NCI-H526 (cell line): ENCODE results near the gene CHCHD6.

Experiments
- DNase-seq, 2 experiments: peaks; one replicate each; lab custom pipeline; 2025; lab: John Stamatoyannopoulos, UW

Gene CHCHD6

DNA sequence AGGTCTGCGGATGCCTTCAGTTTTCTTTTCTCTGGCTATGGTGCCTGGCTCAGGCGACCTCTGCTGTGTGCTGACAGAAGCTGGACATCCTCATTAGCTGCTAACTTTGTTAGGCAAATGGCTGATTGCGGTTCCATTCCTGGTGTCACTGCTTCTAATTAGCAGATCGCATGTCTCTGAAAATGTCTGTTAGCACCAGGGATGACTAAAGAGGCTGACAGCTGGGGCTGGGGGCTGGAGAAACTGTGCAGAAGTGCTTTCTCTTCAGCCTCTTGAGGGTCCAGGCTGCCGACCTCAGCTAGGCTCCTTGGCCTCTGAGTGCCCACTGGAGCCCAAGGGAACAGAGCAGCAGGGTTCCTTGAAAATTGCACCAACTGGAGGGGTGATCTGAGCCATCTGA, 39.3 kb downstream of the CHCHD6 start:
- peak in 1 of 2 experiments; percentile 45 for DNase-seq

DNA sequence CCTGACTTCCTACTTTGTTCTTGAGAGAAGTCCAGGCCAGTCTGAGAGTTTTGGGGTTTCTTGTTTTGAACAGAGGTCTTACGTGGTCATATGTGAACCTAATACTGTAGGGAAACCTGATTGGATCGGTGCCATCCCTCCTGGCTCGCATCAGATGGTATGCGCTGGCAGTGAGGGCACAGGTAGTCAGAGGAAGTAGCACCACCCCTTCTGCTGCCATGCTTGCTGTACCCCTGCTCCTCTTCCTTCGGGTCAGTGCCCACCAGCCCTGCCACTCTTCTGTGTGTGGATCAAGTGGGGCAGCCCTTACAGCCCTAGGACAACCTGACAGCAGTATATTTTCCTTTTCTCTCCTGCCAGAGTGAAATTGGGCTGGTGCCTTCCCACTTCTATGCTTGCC, 39.7 kb downstream of the CHCHD6 start:
- no peak for DNase-seq

DNA sequence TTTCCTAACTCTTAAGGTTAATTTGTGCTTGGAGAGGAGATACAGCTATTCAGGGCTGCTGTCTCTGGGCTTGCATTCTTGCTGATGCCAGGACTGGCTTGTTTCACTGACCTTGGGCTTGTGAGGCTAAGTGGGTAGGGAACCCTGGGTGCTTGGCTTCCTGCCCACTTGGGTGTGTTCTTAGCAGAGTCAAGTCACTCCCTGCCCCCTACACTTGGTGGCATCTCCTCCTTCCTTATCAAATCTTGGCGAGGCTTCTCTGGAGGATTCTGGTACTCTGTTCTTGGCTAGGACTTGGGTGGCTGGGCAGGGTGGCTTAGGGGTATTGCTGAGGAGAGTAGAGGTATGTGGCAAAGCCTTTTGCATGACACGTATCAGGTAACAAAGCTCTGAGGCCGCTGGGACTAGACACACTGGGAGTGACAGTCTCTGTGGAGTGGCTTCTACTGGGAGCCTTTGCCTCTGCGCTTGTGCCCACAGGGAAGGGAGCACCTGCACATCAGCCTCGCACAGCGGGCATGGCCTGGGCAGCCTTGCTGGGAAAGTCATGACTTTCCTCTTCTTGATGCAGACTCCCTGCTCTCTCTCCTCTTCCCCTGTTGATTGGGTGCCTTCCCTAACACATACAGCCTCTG, 41.8 kb downstream of the CHCHD6 start:
- DNase-seq: peak in 1 of 2 experiments; percentile 5

DNA sequence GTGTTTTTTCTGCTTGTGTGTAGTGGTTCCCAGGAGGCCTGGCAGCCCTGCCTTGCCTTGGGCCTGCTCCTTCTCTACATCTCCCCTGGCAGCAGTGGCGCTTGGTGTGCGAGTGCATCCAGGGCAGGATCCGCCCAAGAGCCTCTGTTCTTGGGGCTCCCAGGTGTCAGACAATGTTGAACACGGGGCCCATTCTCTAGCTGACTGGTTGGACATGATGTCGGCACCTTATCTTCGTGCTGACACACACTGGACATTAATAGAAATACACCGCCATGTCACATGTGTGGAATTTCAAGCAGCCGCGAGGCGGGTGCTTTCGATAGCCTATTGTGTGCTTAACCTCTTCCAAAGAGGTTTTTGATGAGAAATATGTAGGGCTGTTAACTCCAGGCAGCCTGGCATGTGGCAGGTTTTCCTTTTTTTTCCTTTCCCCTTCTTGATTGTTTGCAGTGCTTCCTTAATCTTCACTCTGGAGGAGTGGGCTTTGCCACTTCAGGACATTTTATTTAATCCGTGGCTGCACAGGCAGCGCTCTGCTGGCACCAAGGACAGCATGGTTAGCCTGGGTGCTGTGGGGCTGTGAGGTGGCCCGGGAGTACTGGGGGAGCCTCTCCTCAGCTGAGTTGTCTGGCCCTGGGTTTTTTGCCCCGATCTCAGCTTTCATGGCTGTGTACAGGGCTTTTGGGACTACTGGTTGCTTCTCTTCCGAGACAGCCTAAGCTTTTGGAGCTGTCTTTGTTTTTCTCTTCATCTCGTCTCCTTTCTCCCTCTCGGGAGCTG, 42.5 kb downstream of the CHCHD6 start:
- no peak for DNase-seq

DNA sequence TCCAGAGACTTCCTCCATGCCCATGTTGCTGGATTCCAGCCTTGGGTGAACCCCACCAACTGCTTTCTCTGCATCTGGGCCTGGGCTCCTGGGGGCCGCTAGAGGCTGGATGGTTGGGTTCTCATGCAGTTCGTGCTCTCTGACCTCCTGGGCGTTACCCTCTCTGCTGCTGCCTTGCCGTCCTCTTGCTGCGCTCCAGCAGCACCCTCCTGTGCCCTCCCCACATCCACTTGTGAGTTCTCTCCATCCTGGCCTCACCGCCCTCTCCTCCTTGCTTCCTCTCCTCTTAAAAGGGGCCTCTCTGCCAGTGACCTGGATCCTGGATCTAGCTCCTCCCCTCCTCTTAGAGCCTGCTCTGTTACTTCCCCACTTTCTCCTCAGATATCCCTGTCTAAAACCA, 43.7 kb downstream of the CHCHD6 start:
- DNase-seq: no peak

DNA sequence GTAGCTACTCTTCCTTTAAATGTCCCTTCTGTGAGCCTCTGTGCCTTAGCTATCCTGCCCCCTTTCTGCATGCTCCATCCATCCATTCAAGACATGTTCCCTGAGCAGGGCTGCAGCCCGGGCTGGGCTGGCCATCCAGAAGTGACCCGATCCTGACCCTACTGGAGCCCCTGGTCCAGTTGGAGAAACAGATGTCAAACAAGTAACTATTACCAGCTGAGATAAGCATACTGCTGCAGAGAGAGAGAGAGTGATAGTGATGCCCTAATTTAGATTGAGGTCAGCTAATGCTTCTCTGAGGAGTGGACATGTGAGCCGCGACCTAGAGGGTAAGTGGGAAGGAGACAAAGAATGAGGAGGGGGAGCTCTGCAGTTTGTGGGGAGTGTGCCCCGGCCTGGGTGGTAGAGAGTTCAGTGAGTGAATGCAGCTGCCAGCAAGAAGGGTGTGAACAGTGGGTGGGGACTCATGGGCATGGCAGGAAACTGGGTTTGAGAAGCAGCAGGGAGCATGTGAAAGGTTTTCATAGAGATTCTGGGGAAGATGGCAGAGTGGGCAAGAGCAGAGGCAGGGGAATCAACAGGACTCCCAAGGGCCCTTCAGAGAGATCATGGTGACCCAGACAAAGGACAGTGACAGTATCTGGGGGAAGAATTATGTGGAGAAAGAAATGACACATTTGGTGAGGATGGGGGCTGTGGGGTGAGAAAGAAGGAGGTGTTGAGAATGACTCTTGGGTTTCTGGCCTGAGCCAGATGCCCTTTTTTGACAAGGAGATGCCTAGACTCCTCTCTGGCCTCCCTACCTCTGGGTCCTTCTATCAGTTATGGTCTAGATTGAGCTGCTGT, 44.9 kb downstream of the CHCHD6 start:
- DNase-seq: no peak

DNA sequence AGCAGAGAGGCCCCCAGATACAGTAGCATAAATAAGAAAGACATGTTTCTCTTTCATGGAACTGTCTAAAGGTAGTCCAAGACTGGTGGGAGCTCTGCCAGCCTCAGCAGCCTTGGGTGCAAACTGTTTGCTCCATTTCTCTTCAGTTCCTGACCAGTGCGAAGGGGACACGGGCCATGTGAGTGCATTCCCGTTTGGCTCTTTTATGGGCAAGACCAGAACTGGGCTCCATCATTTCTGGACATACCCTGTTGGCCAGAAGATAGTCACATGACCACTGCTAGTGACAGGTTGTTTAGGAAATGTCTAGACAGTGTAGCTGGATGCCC, 45.5 kb downstream of the CHCHD6 start:
- DNase-seq: no peak

DNA sequence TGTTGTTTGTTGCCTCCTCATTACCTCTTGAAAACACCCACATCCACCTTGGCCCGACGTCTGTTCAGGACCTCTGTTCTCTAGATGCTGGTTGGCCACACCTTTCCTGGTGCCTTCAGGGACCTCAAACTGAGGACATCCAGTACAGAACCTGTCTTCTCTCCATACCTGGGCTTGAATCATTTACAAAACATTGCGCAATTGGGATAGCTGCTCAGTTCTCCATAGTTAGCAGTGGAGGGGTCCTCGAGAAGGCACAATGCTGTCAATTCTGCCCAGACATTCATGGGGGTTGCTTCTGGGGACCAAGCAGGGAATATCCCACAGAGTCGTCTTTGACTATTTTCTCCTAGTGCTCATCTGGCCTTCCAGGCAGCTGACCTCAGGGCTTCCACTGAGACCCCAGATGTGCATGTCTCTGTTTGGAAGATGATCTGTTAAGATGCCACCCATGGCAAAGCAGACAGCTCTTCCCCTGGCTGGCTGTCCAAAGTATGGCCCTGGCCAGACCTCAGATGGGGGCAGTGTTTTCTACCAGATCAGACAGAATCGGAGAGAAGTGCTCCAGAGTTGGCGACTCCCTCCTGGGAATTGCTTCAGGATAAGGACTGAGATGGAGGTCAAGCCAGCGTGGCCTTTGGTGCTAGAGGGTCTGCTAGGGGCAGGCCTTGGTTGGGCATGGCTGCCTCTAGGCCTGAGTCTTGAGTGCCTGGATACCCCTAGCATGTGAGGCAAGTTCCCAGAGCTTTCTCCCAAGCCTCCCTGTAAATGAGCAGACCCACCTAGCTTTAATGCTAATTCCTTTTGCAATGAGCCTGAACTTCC, 46.1 kb downstream of the CHCHD6 start:
- DNase-seq: no peak

DNA sequence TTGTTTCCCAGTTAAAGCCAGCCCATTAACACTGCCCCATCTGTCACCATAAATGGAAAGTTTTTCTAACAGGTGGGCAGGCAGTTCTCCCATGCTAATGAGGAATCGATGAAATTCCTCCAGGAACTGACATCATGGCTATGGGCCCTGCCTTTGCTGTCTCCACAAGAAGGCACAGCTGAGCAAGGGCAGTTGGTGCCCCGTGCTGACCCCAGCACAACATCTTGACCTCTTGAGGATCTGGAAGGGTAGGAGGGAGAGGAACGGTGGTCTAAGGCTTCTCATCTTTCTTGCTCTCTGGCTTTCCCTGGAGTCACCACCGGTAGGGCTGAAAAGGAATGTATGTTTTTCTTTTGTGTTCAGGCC, 46.7 kb downstream of the CHCHD6 start:
- peak; percentile 14 to 21 for DNase-seq

DNA sequence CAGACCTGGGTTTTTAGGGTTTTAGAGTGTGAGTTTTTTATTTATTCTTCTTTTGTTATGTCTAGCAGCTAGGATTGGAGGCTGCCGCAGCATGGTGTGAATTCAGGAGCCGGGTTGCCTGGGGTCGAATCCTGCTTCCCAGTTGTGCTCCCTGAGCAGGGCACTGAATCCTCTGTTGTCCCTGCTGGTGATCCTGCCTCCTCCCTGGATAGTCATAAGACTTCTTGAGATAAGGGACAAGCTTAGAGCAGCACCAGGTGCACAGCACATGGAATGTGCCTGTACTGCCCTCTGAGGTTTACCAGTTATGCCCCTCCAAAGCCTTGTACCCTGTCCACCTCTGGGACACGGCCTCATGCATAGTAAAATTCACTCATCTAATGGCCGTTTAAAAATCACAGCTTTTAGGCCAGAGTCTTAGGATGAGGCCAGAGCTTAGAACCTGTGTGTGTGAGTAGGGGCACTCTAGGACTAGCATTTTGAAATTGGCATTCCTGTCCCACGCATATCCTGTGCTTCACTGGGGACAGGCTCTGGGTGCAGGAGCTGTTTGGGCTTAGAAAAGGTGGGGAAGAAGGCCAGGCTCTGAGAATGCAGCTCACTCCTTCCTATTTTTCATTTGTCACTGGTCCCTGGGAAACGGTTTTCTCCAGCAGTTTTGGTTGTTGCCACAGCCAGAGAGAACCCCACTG, 47.7 kb downstream of the CHCHD6 start:
- DNase-seq: no peak

DNA sequence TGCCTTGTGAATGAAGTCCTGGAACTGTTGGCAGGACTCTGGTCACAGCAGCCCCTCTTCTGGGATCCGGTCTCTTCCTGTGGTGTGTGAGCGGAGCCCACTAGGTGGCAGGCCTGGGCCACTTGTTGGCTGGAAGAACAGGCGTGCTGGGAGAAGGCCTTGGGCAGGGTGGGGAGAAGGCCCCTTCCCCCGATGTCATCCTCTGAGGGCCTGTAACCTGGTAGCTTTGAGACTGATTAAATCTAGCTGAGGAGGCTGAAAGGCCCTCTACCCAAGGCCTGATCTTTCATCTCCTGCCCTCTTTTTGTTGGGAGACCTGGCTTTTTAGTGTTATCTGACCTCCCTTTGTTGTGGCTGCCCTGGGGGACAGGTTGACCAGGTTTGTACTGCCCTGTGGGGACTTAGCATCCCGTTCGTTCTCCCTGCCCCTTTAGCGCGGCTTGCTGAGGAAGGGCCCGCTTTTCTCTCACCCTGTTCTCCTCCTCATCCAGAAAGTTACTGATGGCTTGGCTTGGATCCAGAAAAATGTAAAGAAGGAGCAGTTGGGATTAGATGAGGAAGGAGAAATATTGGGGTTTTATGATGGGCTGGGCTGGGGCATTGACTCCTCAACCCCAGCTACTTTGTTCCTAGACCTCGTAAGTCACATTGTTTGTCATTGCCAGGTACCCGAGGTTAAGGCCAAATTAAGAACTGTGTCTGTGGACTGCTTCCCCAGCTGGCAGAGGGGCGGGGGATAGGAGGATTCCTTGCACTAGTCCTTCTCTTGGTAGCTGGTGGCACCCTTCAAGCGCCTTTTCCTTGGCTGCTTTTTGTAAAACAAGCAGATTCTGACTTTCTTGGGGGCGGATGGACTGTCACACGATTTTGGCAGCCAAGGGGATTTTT, 48.5 kb downstream of the CHCHD6 start:
- DNase-seq: peak; percentile 25 to 79

DNA sequence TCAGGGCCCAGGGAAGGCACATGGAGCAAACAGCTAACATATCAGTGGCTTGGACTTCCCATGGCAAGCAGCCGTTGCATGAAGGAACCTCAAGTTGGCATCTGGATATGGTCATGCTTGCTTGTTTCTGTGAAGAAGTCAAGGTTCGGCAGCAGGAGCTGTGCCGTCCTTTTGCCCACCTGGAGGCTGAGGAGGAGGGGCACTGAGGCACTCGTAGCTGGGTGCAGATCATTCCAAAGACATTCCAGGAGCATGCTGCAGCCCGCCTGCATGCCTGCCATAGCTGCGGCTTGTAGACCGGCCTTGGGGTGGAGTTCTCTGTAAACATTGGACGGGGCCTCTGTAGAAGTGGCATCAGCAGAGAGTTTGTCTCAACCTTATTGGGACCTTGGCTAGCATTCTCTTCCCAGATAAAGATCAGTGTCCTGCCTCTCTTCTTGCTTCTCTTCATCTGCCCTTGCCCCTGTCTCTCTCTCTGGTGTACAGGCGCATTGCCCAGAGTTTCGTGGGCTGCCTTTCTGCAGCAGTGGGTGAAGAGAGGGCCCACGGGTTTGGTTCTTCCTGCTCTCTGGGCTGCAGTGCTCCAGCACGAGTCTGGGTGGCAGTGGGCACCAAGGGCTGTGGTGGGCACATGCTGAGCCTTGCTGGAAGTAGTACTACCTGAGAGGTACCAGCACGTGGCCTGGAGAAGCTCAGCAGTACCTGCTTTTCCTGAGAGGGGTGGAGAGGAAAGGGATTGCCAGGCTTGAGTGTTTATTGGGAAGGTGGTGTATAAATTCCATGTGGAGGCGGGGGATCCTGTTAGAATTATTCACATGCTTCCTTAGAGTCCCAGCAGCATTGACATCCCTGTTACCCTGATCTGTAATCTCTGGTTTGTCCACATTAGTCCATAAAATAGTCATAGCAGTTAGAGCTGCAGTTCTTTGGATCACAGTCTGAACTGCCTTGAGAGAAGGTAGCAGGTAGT, 49.4 kb downstream of the CHCHD6 start:
- no peak for DNase-seq

DNA sequence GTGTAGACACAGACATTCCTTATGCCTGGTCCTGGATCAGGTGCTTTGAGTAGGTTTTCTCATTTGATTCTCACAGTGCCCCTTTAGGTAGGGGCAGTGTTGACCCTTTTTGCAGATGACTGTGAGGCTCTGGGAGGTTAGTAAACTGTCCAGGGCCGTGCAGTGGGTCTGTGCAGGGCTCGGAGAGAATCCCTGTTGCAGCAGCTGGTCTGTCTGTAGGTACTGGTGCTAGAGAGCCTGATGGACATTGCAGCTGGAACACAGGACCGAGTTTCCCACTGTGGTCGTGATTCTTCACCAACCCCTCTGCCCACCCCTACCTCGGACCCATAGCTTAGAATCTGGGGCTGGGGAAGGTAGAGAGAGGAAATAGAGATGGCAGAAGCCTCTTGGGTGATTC, 51.8 kb downstream of the CHCHD6 start:
- DNase-seq: no peak

DNA sequence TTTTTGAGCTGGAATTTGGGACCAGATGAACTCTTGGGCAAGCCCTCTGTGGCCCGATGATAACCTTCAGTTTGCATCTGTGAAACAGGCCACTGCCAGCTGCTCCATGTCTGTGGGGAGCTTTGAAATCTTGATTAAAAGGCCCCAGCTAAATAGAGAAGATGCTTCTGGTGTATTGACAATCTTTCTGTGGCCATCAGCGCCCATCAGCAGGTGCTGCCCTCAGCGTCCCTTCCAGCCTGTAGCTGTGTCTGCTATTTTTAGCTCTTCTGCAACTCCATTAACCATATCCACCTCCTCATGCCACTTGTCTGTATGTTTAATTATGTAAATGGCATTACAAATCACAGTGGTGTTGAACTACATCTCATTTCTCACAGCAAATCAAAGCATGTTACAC, 54.0 kb downstream of the CHCHD6 start:
- DNase-seq: no peak

DNA sequence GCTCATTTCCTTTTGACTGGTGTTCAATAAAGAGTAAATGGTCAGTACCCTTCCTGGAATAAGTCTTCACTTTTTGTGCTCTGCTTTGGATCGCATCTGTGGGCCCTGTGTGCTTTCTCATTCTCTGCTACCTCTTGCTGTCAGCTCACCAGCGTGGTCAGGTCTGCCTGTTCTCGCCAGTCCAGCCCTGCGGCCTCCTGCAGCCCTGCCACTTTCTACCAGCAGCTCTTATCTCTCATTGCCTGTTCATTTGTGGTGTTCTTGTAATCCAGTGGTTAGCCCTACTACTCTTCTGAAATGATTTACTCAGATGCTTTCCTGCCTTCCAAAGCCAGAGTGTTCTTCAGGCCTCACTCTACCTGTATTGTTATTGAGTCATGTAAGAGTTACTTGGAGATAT, 54.8 kb downstream of the CHCHD6 start:
- no peak for DNase-seq

DNA sequence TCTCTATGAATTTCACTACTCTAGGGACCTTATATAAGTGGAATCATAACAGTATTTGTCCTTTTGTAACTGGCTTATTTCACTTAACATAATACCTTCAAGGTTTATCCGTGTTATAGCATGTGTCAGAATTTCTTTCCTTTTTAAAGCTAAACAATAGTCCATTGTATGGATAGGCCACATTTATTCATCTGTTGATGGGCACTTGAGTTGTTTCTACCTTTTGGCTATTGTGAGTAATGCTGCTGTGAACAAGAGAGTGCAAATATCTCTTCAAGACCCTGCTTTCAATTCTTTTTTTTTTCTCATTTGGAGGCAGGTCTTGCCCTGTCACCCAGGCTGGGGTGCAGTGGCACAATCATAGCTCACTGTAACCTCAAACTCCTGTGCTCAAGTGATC, 56.5 kb downstream of the CHCHD6 start:
- no peak for DNase-seq

DNA sequence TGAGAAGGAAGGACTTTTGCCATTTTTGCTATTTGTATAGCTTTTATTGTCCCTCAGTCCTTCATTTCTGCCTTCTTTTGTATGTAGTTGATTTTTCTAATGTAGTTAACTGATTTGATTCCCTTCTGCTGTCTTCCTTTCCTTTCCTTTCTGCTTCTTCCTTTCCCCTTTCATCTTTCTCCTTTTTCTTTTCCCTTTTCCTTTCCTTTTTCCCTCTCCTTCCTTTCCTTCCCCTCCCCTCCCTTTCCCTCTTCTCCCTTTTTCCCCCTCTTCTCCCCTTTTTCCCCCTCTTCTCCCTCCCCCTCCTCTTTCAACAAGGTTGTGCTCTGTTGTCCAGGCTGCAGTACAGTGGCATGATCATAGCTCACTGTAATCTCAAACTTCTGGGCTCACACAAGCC, 59.0 kb downstream of the CHCHD6 start:
- DNase-seq: no peak

DNA sequence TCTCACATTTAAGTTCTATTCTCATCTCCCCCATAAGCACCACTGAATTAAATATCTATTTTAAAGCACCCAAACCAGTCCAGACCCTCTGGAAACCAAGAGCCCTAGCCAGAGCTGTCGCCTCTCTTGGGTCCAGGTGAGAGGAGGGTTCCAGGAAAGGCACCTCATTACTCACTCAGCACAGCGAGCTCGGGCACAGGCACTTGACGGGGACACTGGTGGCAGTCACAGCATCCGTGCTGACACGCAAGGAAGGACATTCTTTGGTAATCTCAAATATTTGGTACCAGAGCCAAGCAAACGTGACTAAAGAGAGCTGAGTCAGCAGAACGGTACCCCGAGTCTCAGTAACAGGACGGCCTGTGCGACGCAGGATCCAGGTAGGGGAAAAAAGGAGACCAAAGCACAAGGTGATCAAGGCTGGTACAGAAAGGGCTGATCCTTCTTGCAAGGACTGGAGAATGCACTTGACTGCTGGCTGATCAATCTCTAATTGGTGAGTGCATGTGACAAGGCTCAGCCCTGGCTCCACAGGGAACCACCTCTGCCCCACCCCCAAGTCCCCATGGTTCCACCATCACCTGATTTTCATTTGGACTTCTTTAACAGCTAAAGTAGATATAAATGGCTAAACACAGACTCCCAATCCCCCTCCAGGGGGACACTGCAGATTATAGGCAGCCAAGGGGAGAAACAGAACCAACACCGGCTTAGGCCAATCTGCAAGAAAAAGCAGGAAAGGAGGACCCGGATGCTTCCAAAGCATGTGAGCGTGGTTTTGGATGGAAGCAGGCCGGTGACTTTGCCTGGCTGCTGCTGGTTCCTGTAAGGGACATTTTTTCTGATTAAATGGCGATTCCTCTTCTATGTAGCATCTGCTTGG, 61.4 kb downstream of the CHCHD6 start:
- DNase-seq: no peak
